ENCODE data around the gene MTMR3. TPM values are rescaled to one million over a fixed set of nuclear protein-coding genes. Genes with fewer than 3 reads are reported as not detected.

The MTMR3 gene
- total RNA-seq, 1 donor from 2014 or later, result 41.2 TPM

DNA sequence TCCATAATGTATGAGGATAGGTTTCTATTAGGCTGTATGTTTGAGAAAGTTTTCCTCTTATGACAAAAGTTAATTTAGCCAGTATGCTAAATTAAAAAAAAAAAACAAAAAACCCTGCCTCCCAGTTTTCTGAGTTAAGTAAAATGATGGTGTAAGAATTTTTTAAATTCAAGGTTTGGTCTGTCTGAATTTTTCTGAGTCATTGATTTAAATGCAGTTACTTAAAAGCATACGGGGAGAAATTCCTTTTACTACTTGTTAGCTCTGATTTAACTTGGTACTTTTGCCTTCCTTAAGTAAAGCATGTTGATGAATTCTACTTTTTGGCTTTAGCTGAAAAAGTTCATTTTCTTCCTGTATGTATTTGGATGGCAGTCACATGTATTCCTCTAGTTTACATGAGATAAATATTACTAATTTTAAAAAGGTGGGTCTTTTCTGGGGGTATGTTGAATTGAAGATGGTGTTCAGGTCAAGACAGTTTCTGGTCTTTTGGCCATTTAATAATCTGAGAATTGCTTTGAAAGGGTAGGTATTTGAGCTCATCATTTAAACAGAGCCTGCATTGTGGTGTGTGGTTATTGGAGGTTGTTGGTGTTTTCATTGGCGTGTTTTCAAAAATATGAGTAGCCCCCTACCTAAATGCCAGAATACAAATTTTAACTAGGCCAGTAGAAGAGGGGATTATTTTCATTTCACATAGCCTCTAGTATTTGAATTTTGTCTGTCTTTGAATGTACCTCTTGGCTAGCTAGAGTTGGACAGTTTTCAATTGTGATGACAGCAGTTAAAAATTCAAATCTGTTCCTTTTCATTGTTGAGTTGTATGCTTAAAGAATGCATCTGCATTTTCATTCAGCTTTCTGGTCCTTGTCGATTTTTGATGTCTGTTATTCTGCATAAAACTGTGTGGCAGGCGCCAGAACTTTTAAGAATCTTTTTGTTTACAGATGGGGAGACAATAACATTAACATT lies 64.7 kb downstream of the MTMR3 start:
- peak overlapping the region; percentile 32 for H3K27ac Mint-ChIP-seq (ENCODE audit: unreplicated experiment)
- DNase-seq (ENCODE audit: extremely low spot score, unreplicated experiment), result no peak
- H3K36me3 Mint-ChIP-seq (ENCODE audit: unreplicated experiment), result no peaks in the 10 kb centered on the region
- no peak for TF ChIP-seq CTCF (IDR thresholded peaks at IDR 0.05)
- peaks cover 38% of the 10 kb centered on the region for H3K4me1 Mint-ChIP-seq (ENCODE audit: unreplicated experiment)
- H3K4me3 Mint-ChIP-seq (ENCODE audit: unreplicated experiment), result no peak overlapping the region
- H3K27me3 Mint-ChIP-seq (ENCODE audit: unreplicated experiment), result no peaks in the 10 kb centered on the region
- H3K9me3 Mint-ChIP-seq (ENCODE audit: unreplicated experiment), result no peaks in the 10 kb centered on the region

- Mint-ChIP-seq H3K36me3 (ENCODE audit: unreplicated experiment) (no peaks in the 10 kb centered on the region), H3K27ac (ENCODE audit: unreplicated experiment) (no peak overlapping the region), H3K27me3 (ENCODE audit: unreplicated experiment) (no peaks in the 10 kb centered on the region), H3K4me1 (ENCODE audit: unreplicated experiment) (peaks cover 38% of the 10 kb centered on the region), H3K4me3 (ENCODE audit: unreplicated experiment) (no peak overlapping the region), H3K9me3 (ENCODE audit: unreplicated experiment) (no peaks in the 10 kb centered on the region)
- no peak for TF ChIP-seq CTCF (IDR thresholded peaks at IDR 0.05)
- no peak for DNase-seq (ENCODE audit: extremely low spot score, unreplicated experiment)
Measured at GRCh38 chr22:29948385-29948769, 65.4 kb downstream of the MTMR3 start.

DNA sequence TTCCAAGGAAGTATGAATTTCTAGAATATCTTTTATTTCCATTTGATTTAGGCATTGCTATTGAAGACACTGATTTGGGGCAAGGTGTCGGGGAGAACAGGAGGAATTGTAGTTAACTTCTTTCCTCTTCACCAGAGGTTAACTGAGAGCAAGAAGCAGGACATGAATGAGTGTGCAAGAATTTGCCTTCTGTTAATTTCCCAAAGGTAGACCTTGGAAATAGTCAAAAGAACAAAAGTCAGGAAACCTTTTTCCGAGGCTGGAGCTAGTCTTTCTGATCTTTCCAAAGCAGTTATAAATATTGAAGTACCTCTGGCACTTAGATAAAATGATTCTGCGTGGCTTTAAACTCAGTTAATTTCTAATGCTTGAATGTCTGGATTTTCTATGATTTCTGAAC lies 66.9 kb downstream of the MTMR3 start:
- Mint-ChIP-seq H3K4me3 (ENCODE audit: unreplicated experiment) (no peak overlapping the region), H3K9me3 (ENCODE audit: unreplicated experiment) (no peaks in the 10 kb centered on the region), H3K4me1 (ENCODE audit: unreplicated experiment) (peaks cover 32% of the 10 kb centered on the region), H3K27me3 (ENCODE audit: unreplicated experiment) (no peaks in the 10 kb centered on the region), H3K27ac (ENCODE audit: unreplicated experiment) (no peak overlapping the region), H3K36me3 (ENCODE audit: unreplicated experiment) (no peaks in the 10 kb centered on the region)
- TF ChIP-seq CTCF (IDR thresholded peaks at IDR 0.05), result no peak
- DNase-seq (ENCODE audit: extremely low spot score, unreplicated experiment), result no peak

DNA sequence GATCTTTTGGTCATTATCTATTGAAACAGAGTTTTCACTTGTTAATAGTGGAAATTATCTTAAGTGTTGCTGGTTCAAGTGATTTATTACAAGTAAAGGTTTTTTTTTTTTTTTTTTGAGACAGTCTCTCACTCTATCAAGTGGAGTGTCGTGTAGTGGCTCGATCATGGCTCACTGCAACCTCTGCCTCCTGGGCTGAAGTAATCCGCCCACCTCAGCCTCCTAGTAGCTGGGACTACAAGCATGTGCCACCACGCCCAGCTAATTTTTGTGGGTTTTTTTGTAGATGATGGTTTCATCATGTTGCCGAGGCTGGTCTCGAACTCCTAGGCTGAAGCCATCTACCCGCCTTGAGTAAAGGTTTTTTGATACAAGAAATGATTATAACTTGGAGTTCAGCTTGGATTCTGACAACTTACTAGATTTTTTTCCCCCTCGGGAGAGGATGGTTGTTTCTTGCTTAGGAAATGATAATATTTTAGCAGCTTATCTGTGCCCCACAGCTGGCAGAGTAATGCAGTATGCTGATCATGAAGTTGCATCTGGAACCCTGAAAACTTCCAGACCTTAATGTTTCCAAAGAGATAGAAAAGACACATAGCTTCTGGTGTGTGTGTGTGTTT lies 68.9 kb downstream of the MTMR3 start:
- H3K4me3 Mint-ChIP-seq (ENCODE audit: unreplicated experiment), result no peak overlapping the region
- H3K4me1 Mint-ChIP-seq (ENCODE audit: unreplicated experiment), result peaks cover 25% of the 10 kb centered on the region
- no peak for TF ChIP-seq CTCF (IDR thresholded peaks at IDR 0.05)
- no peak overlapping the region for H3K27ac Mint-ChIP-seq (ENCODE audit: unreplicated experiment)
- no peaks in the 10 kb centered on the region for H3K27me3 Mint-ChIP-seq (ENCODE audit: unreplicated experiment)
- peaks cover 2% of the 10 kb centered on the region for H3K36me3 Mint-ChIP-seq (ENCODE audit: unreplicated experiment)
- DNase-seq (ENCODE audit: extremely low spot score, unreplicated experiment), result no peak
- no peaks in the 10 kb centered on the region for H3K9me3 Mint-ChIP-seq (ENCODE audit: unreplicated experiment)

GRCh38 chr22:29954203-29954855 lies 71.4 kb downstream of the MTMR3 start:
- H3K4me1 Mint-ChIP-seq (ENCODE audit: unreplicated experiment), result peaks cover 7% of the 10 kb centered on the region
- DNase-seq (ENCODE audit: extremely low spot score, unreplicated experiment), result no peak
- H3K27me3 Mint-ChIP-seq (ENCODE audit: unreplicated experiment), result no peaks in the 10 kb centered on the region
- no peak overlapping the region for H3K27ac Mint-ChIP-seq (ENCODE audit: unreplicated experiment)
- H3K36me3 Mint-ChIP-seq (ENCODE audit: unreplicated experiment), result peaks cover 8% of the 10 kb centered on the region
- no peak for TF ChIP-seq CTCF (IDR thresholded peaks at IDR 0.05)
- H3K9me3 Mint-ChIP-seq (ENCODE audit: unreplicated experiment), result no peaks in the 10 kb centered on the region
- H3K4me3 Mint-ChIP-seq (ENCODE audit: unreplicated experiment), result no peak overlapping the region
